OCI-LY3 (cell line): ENCODE results near the gene NUP58.

Experiments used
- H2AFZ ChIP-seq: fragments of 200-600, 300-600 bp; shearing (Covaris generic); 2 replicates; pipeline ENCODE4 v1.6.0; 2014; ENCODE audit warnings: antibody characterized with exemption, low read depth, low read length
- H3K27ac ChIP-seq: fragments of 200-600, 300-600 bp; sonication (generic); 2 replicates; pipeline ENCODE4 v1.5.1; 2014; ENCODE audit warnings: mild to moderate bottlenecking, low read length, moderate library complexity, mixed read lengths
- H3K27me3 ChIP-seq: fragments of 200-600, 300-600 bp; sonication (generic); 2 replicates; pipeline ENCODE4 v1.6.1; 2014; ENCODE audit warnings: low read depth, low read length, mixed read lengths
- H3K36me3 ChIP-seq: fragments of 200-600, 300-600 bp; sonication (generic); replicated peaks from 2 replicates; pipeline ENCODE3; 2014; ENCODE audit warnings: low read depth, low read length, mixed read lengths
- H3K4me1 ChIP-seq: fragments of 300-600, 200-600 bp; sonication (generic); 2 replicates; pipeline ENCODE4 v1.6.1; 2014; ENCODE audit warnings: low read length, mixed read lengths
- H3K4me2 ChIP-seq: fragments of 200-600, 300-600 bp; sonication (generic); 2 replicates; pipeline ENCODE4 v1.6.1; 2014; ENCODE audit warnings: low read length, mixed read lengths
- H3K4me3 ChIP-seq: fragments of 300-600, 200-600 bp; sonication (generic); 2 replicates; pipeline ENCODE4 v1.5.1; 2014; ENCODE audit warnings: antibody characterized with exemption, mild to moderate bottlenecking, low read length, moderate library complexity
- H3K79me2 ChIP-seq: fragments of 300-600, 200-600 bp; shearing (Covaris generic); 2 replicates; pipeline ENCODE4 v1.6.1; 2014; ENCODE audit warnings: mild to moderate bottlenecking, low read length, mixed read lengths
- H3K9ac ChIP-seq: fragments of 300-600, 200-600 bp; shearing (Covaris generic); 2 replicates; pipeline ENCODE4 v1.6.0; 2014; ENCODE audit warnings: mild to moderate bottlenecking, low read length, moderate library complexity
- H3K9me3 ChIP-seq: fragments of 200-600, 300-600 bp; shearing (Covaris generic); 2 replicates; pipeline ENCODE4 v1.6.1; 2014; ENCODE audit warnings: low read length, mixed read lengths; ENCODE audit not compliant: insufficient read depth
- H4K20me1 ChIP-seq: fragments of 200-600, 300-600 bp; sonication (generic); 2 replicates; pipeline ENCODE4 v1.6.1; 2016; ENCODE audit warnings: low read length, mixed read lengths; ENCODE audit not compliant: insufficient read depth
- EZH2phosphoT487 ChIP-seq: fragments of 200-600 bp; shearing (Covaris generic); IDR thresholded peaks from 2 replicates; pipeline ENCODE4 v1.6.1; 2018; ENCODE audit warnings: antibody characterized with exemption, mixed run types, low read depth
- TF ChIP-seq, protein P1 (sequence below): fragments of 200-600, 300-600 bp; sonication (generic); IDR thresholded peaks from 2 replicates; pipeline ENCODE4 v1.5.1; 2014; ENCODE audit warnings: antibody characterized with exemption, low read length, low read depth

The NUP58 gene

GRCh38 chr13:25324100-25324499 lies 22.7 kb downstream of the NUP58 start:
- Histone ChIP-seq H3K4me3 (no peak overlapping the region), H3K9ac (no peak overlapping the region), H3K27me3 (no peaks in the 10 kb centered on the region), H3K27ac (no peak overlapping the region), H3K9me3 (no peaks in the 10 kb centered on the region), H3K79me2 (no peaks in the 10 kb centered on the region), H3K4me2 (no peak overlapping the region), H3K36me3 (peaks cover 79% of the 10 kb centered on the region), H2AFZ (no peak overlapping the region), H4K20me1 (no peaks in the 10 kb centered on the region), H3K4me1 (no peaks in the 10 kb centered on the region)
- TF ChIP-seq, protein P1, sequence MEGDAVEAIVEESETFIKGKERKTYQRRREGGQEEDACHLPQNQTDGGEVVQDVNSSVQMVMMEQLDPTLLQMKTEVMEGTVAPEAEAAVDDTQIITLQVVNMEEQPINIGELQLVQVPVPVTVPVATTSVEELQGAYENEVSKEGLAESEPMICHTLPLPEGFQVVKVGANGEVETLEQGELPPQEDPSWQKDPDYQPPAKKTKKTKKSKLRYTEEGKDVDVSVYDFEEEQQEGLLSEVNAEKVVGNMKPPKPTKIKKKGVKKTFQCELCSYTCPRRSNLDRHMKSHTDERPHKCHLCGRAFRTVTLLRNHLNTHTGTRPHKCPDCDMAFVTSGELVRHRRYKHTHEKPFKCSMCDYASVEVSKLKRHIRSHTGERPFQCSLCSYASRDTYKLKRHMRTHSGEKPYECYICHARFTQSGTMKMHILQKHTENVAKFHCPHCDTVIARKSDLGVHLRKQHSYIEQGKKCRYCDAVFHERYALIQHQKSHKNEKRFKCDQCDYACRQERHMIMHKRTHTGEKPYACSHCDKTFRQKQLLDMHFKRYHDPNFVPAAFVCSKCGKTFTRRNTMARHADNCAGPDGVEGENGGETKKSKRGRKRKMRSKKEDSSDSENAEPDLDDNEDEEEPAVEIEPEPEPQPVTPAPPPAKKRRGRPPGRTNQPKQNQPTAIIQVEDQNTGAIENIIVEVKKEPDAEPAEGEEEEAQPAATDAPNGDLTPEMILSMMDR = no peak
- no peak for TF ChIP-seq EZH2phosphoT487

DNA sequence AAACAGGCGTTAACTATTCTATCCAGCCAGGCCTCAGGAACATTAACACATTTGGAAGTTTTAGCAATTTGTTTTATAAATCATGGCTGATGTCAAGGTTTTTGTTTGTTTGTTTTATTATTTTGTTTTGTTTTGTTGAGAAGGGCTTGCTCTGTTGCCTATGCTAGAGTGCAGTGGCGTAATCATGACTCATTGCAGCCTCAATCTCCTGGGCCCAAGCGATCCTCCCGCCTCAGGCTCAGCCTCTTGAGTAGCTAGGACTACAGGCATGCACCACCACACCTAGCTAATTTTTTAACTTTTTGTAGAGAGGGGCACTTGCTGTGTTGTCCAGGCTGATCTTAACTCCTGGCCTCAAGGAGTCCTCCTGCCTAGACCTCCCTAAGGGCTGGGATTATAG lies 28.3 kb downstream of the NUP58 start:
- Histone ChIP-seq H3K4me2 (no peak overlapping the region), H2AFZ (no peak overlapping the region), H3K9ac (no peak overlapping the region), H4K20me1 (no peaks in the 10 kb centered on the region), H3K79me2 (peaks cover 19% of the 10 kb centered on the region; the same call in 1 of the 2 replicates), H3K4me1 (no peaks in the 10 kb centered on the region), H3K36me3 (peaks cover 84% of the 10 kb centered on the region), H3K27me3 (no peaks in the 10 kb centered on the region), H3K9me3 (no peaks in the 10 kb centered on the region), H3K27ac (no peak overlapping the region), H3K4me3 (no peak overlapping the region)
- TF ChIP-seq, protein P1 = no peak
- TF ChIP-seq EZH2phosphoT487 = no peak

DNA sequence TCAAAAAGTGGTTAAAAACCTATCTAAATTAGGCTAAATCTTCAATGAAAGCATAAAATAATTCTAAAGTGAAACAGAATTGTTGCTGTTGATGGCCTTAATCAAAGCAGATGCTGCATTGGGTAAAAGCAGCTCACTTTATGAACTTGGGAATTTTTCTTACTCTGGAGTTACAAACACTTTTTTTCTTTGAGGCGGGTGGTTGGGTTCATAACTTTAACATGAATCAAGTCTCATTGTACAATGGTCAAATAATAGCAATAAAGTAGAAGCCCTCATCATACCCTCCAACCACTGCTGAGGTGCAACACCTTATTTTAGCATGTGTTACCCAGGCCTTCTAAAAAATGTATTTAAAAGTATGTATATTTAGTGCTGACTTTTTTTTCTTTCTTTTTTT lies 29.1 kb downstream of the NUP58 start:
- no peaks in the 10 kb centered on the region for H3K9me3 ChIP-seq
- H3K36me3 ChIP-seq = peaks cover 76% of the 10 kb centered on the region
- H3K79me2 ChIP-seq = peaks cover 25% of the 10 kb centered on the region; the same call in 1 of the 2 replicates
- H3K4me1 ChIP-seq = no peaks in the 10 kb centered on the region
- no peaks in the 10 kb centered on the region for H3K27me3 ChIP-seq
- H2AFZ ChIP-seq = no peak overlapping the region
- H3K4me2 ChIP-seq = no peak overlapping the region
- H3K4me3 ChIP-seq = no peak overlapping the region
- no peak overlapping the region for H3K27ac ChIP-seq
- no peaks in the 10 kb centered on the region for H4K20me1 ChIP-seq
- TF ChIP-seq, protein P1 = no peak
- no peak for TF ChIP-seq EZH2phosphoT487
- no peak overlapping the region for H3K9ac ChIP-seq

GRCh38 chr13:25335856-25336255 lies 34.4 kb downstream of the NUP58 start:
- Histone ChIP-seq H3K4me1 (no peaks in the 10 kb centered on the region), H2AFZ (no peak overlapping the region), H3K27me3 (no peaks in the 10 kb centered on the region), H3K27ac (no peak overlapping the region), H3K9ac (no peak overlapping the region), H3K9me3 (no peaks in the 10 kb centered on the region), H3K4me3 (no peak overlapping the region), H4K20me1 (no peaks in the 10 kb centered on the region), H3K4me2 (no peak overlapping the region), H3K36me3 (peaks cover 57% of the 10 kb centered on the region), H3K79me2 (peaks cover 25% of the 10 kb centered on the region; the same call in 1 of the 2 replicates)
- TF ChIP-seq EZH2phosphoT487 = no peak
- TF ChIP-seq, protein P1 = no peak
